GM12878 (cell line): ENCODE results near the gene KIF25. TPM values are rescaled to one million over a fixed set of nuclear protein-coding genes. Genes with fewer than 3 reads are reported as not detected.

Source experiments
- ATAC-seq: fragments of 200-7000 bp; cut with Tn5 transposase; 3 replicates; pipeline ENCODE4 v1.9.1; 2020; ENCODE audit warnings: mild to moderate bottlenecking, moderate library complexity
- BruUV-seq: library from RNA; stranded (reverse); fragments of 400-500 nt; replicated peaks from 2 replicates; lab custom pipeline; 2021; lab: Mats Ljungman, UMichigan
- CTCF ChIA-PET: fragments of 300-600 bp; sonication (Branson Sonifier 250); formaldehyde crosslinking; extraction: SDS; loops from one replicate; lab custom pipeline; 2021; ENCODE audit warnings: inconsistent platforms; lab: Yijun Ruan, JAX
- POLR2A ChIA-PET: fragments of 350-600 bp; formaldehyde crosslinking; extraction: SDS; loops from one replicate; lab custom pipeline; 2021; ENCODE audit warnings: inconsistent platforms; lab: Charles Lee
- RAD21 ChIA-PET: fragments of 300-600 bp; sonication (Branson Sonifier 250); formaldehyde crosslinking; loops from one replicate; lab custom pipeline; 2023; ENCODE audit warnings: antibody characterized with exemption; ENCODE audit not compliant: unreplicated experiment; lab: Charles Lee
- SMC1A ChIA-PET: fragments of 300-600 bp; sonication (Branson Sonifier 250); formaldehyde crosslinking; loops from one replicate; lab custom pipeline; 2023; ENCODE audit not compliant: unreplicated experiment, uncharacterized antibody; lab: Charles Lee
- DNase-seq: peaks from one replicate; pipeline ENCODE4 v3.0.0-alpha.2; 2011; ENCODE audit warnings: low read depth, low spot score
- FAIRE-seq: peaks from 3 replicates; lab custom pipeline; 2011; peaks lifted over from hg19 to GRCh38; lab: Jason Lieb, UNC
- H2AFZ ChIP-seq: 2 replicates; pipeline ENCODE4 v1.6.0; 2011; ENCODE audit warnings: low read depth, low read length, control low read depth; ENCODE audit not compliant: control insufficient read depth
- H3K27ac ChIP-seq: 2 replicates; pipeline ENCODE4 v1.5.1; 2011; ENCODE audit warnings: control low read depth; ENCODE audit not compliant: control insufficient read depth, insufficient read depth
- H3K27me3 ChIP-seq, 2 experiments: replicated peaks in 1 of 2; 2 replicates each; pipeline versions ENCODE4 v1.6.0 to v1.6.1; 2011; ENCODE audit warnings: low read length in 1 of 2; ENCODE audit not compliant: control insufficient read depth in 2 of 2, insufficient read depth in 2 of 2
- H3K36me3 ChIP-seq, 2 experiments: 2 replicates each; pipeline ENCODE4 v1.5.1; 2011; ENCODE audit warnings: low read length in 1 of 2; ENCODE audit not compliant: control insufficient read depth in 2 of 2, insufficient read depth in 2 of 2
- H3K4me1 ChIP-seq: 2 replicates; pipeline ENCODE4 v1.6.1; 2011; ENCODE audit warnings: mild to moderate bottlenecking, low read length, moderate library complexity, mixed read lengths; ENCODE audit not compliant: control insufficient read depth, insufficient read depth
- H3K4me2 ChIP-seq: 2 replicates; pipeline ENCODE4 v1.6.0; 2011; ENCODE audit warnings: control low read depth; ENCODE audit not compliant: control insufficient read depth, insufficient read depth
- H3K4me3 ChIP-seq: fragments of 200-600 bp; sonication (generic); 2 replicates; pipeline ENCODE4 v1.5.1; 2016
- H3K79me2 ChIP-seq: 2 replicates; pipeline ENCODE4 v1.6.0; 2011; ENCODE audit warnings: low read length; ENCODE audit not compliant: control insufficient read depth, insufficient read depth
- H3K9ac ChIP-seq: 2 replicates; pipeline ENCODE4 v1.8.0; 2011; ENCODE audit warnings: low read length, control low read depth, mixed read lengths; ENCODE audit not compliant: control insufficient read depth, insufficient read depth
- H3K9me3 ChIP-seq: replicated peaks from 3 replicates; pipeline ENCODE4 v1.5.1; 2011; ENCODE audit warnings: mild to moderate bottlenecking, low read length; ENCODE audit not compliant: control insufficient read depth, insufficient read depth
- H4K20me1 ChIP-seq: 2 replicates; pipeline ENCODE4 v1.6.0; 2011; ENCODE audit not compliant: control insufficient read depth, insufficient read depth
- HCFC1 ChIP-seq: fragments of 150-350 bp; IDR thresholded peaks from 2 replicates; pipeline ENCODE4 v1.6.1; 2014; ENCODE audit warnings: low read length
- MLLT1 ChIP-seq: fragments of 450-650 bp; IDR thresholded peaks from 2 replicates; pipeline ENCODE4 v1.6.1; 2016; ENCODE audit warnings: mild to moderate bottlenecking
- ZBTB40 ChIP-seq: fragments of 450-650 bp; IDR thresholded peaks from 2 replicates; pipeline ENCODE4 v1.6.1; 2016; ENCODE audit warnings: mild to moderate bottlenecking, moderate library complexity, borderline replicate concordance
- WGBS: methylation state at CpG from one replicate; pipeline ENCODE4 v1.1.6; 2016; ENCODE audit warnings: low lambda C conversion rate; ENCODE audit not compliant: insufficient replicate concordance, insufficient coverage; ENCODE audit errors: missing lambda C conversion rate; 5-methylcytosine and 5-hydroxymethylcytosine counted together
- in situ Hi-C: fragments of 300-500 bp; cut with MboI; formaldehyde crosslinking; loops from 9 replicates; pipeline ENCODE4 v1.14.3; 2018; ENCODE audit warnings: mixed read lengths
- intact Hi-C: fragments of 100-400 bp; cut with micrococcal nuclease; formaldehyde crosslinking; loops from one replicate; pipeline ENCODE4 v1.14.2; 2022; ENCODE audit not compliant: unreplicated experiment
- polyA plus RNA-seq, 11 experiments: library from polyadenylated mRNA; depleted of rRNA in 4 of 11; unstranded in 6 of 11; stranded (reverse) in 5 of 11; fragments of >200 nt; fragmentation: Nextera tagmentation in 4 of 11; fragmentation: Illumina TruSeq in 1 of 11; extraction: Ambion mirVana in 4 of 11; extraction: Trizol in 1 of 11; gene quantifications; 1 replicate in 1 of 11; 2 replicates in 10 of 11; pipeline versions ENCODE4 v1.2.1 to v1.2.3, GENCODE V29; 2011 to 2016; ENCODE audit warnings: inconsistent platforms in 2 of 11, missing spikeins in 2 of 11, low read depth in 1 of 11
- total RNA-seq, 4 experiments: library from RNA; depleted of rRNA in 3 of 4; stranded (reverse); fragments of >200 nt in 3 of 4; fragmentation: Illumina TruSeq in 1 of 4; extraction: Trizol in 1 of 4; gene quantifications; 2 replicates each; pipeline versions ENCODE4 v1.2.1 to v1.2.3, GENCODE V29; 2013 to 2021

Gene KIF25
- total and polyA plus RNA-seq, 10 of the 15 experiments (the other 5 are each of a cell fraction or from before 2014, with no cell fraction given) = not detected

- Histone ChIP-seq H3K79me2 (no peaks in the 10 kb centered on the region), H3K9me3 (no peaks in the 10 kb centered on the region), H3K4me1 (no peaks in the 10 kb centered on the region), H2AFZ (no peak overlapping the region), H4K20me1 (no peaks in the 10 kb centered on the region), H3K4me3 (no peak overlapping the region), H3K9ac (no peak overlapping the region), H3K4me2 (no peak overlapping the region), H3K27me3 (no peaks in the 10 kb centered on the region), H3K27ac (no peak overlapping the region), H3K36me3 (no peaks in the 10 kb centered on the region)
- ATAC-seq (no peak), FAIRE-seq (no peak), DNase-seq (no peak)
- ChIA-PET RAD21 (no interaction called here), SMC1A (no interaction called here), POLR2A (no interaction called here), CTCF (no interaction called here)
- no TSS peak for BruUV-seq
- WGBS = 69% methylated on average over 22 of the region's 22 CpGs
- in situ Hi-C loops (no loop called here), intact Hi-C loops (no loop called here)
- TF ChIP-seq ZBTB40 (no peak), HCFC1 (no peak), MLLT1 (no peak)
Observed at GRCh38 chr6:167995731-167996151, 1.7 kb upstream of the KIF25 start.
